ENCODE data around the gene LSR. TPM values are rescaled to one million over a fixed set of nuclear protein-coding genes. Genes with fewer than 3 reads are reported as not detected.
"Not testable (repeated sequence)": the region's sequence is repeated elsewhere in the genome, so short reads cannot be mapped to it uniquely, and the experiment has no call there.

The LSR gene
- total RNA-seq, 1 experiment from 2014 or later, result 0.59 TPM

DNA sequence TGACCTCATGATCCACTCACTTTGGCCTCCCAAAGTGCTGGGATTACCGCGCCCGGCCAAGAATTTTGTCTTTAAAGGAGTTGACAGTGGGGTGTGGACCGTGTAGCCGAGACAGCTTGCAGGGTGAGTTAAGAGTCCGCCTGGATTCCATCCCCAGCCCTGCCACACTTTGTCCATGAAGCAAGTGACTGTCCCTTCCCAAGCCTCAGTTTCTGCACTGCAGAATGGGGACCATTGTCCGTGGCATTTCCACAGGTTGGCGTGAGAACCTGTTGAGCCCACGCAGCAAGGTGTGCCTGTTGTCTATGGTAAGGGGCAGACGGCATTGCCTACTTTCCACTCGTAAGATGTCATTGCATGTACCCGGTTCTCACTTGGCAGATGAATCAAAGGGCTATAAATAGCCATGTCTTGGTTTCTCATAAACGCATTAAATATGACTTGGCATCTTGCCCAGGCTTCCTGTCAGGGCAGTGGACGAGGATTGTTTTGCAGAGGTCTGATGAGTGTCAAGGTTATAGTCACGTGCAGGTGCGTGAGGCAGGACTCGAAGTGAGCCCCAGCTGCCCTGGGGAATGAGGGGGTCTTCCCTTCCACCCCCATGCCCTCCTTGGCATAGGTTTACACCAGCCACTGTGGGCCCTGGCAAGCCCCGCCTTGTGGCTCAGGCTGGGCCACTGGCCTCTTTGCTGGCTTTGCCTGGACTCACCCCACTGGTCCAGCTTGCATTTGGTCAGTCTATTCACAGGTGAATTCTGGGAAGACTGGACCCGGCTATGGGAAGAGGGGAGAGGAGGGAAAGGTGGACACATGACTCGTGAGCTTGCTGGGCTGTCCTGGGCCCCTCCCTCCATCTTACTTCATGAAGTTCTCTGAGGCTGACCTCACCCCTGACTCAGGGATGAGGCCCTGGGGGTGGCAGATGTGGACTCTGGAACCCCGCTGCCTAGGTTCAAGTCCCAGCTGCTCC is 34.9 kb upstream of the LSR start:
- Histone ChIP-seq H3K4me3 (no peak overlapping the region), H3K9me3 (replicated peaks) (no peaks in the 10 kb centered on the region), H3K36me3 (no peaks in the 10 kb centered on the region), H3K27me3 (no peaks in the 10 kb centered on the region), H3K4me1 (no peaks in the 10 kb centered on the region), H3K27ac (no peak overlapping the region)
- peak; percentile 37 to 62 for DNase-seq

DNA sequence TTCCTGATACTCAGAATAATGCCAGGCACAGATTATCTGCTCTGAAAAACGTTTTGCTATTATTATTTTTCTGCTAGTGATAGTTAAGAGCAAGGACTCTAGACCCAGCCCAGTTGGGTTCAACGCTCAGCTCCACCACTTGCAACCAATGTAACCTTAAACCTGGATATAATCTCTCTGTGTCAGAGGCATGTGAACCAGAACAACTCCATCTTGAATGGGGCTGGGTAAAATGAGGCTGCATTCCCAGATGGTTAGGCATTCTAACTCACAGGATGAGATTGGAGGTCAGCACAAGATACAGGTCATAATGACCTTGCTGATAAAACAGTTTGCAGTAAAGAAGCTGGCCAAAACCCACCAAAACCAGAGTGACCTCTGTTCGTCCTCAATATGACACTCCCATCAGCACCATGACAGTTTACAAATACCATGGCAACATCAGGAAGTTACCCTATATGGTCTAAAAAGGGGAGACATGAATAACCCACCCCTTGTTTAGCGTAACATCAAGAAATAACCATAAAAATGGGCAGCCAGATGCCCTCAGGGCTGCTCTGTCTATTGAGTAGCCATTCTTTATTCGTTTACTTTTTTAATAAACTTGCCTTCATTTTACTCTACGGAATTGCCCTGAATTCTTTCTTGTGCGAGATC is 33.9 kb upstream of the LSR start:
- Histone ChIP-seq H3K9me3 (replicated peaks) (no peaks in the 10 kb centered on the region), H3K27ac (no peak overlapping the region)

DNA sequence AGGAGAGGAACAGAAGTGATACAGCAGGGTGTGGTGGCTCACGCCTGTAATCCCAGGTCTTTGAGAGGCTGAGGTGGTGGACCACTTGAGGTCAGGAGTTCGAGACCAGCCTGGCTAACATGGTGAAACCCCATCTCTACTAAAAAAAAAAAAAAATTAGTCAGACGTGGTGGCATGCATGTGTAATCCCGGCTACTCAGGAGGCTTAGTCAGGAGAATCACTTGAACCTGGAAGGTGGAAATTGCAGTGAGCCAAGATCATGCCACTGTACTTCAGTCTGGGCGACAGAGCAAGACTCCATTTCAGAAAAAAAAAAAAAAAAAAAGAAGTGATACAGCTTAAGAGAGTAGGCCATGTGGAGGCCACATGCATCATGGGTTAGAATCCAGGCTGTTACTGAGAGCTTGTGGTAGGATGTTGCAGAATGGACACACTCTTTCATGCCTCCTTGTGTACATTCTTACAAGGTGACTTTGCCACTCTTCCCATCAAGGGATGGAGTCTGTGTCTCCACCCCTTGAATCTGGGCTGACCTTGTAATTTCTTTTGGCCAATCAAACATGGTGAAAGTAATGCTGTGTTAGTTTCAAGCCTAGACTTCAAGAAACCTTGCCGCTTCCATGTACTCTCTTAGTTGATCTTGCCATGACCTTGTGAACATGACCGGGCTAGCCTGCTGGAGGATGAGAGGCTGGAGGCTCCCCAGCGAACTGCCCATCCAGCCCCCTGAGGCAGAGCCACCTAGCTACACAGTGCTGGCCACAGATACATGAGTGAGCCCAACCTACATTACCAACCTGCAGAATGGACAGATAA is 32.6 kb upstream of the LSR start:
- H3K4me1 ChIP-seq, result no peaks in the 10 kb centered on the region
- no peaks in the 10 kb centered on the region for H3K36me3 ChIP-seq
- DNase-seq, result no peak
- no peak overlapping the region for H3K4me3 ChIP-seq
- H3K27me3 ChIP-seq, result no peaks in the 10 kb centered on the region
- no peak overlapping the region for H3K27ac ChIP-seq
- H3K9me3 ChIP-seq (replicated peaks), result no peaks in the 10 kb centered on the region

More for the DNA sequence above, 33.9 kb upstream of the LSR start:
- no peaks in the 10 kb centered on the region for H3K4me1 ChIP-seq
- H3K27me3 ChIP-seq, result no peaks in the 10 kb centered on the region
- DNase-seq, result no peak
- no peaks in the 10 kb centered on the region for H3K36me3 ChIP-seq
- H3K4me3 ChIP-seq, result no peak overlapping the region

DNA sequence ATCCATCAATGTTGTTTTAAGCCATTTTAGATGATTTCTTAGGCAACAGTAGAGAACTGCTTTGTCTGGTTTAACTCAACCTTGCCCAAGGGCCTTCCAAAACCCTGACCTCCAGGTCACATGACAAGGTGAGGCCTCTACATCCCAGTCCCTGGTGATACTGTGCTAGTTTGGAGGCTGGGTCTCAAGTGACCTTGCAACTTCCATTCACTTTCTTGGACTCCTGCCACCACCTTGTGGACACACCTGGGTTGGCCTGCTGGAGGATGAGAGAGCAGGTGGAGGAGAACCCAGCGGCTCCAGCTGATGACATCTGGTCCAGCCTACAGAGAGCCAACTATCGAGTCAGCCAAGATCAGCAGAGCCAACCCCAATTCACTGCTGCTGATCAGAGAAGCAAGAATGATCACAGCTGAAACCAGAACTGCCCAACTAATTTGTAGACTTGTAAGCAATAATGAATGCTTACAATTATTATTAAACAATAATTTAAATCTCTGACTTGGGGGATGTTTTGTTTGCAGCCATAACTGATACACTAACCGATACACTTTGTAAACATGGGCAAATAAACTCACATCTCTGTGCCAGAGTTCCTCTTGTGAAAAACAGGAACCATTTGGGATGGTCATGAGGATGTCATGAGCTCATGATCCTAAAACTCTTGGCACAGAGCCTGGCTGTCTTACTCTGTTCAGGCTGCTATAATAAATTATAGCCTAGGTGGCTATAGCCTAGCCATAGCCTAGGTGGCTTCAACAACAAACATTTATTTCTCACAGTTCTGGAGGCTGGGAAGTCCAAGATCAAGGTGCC is 31.8 kb upstream of the LSR start:
- H3K4me1 ChIP-seq, result no peaks in the 10 kb centered on the region
- no peaks in the 10 kb centered on the region for H3K9me3 ChIP-seq (replicated peaks)
- no peak overlapping the region for H3K4me3 ChIP-seq
- H3K27ac ChIP-seq, result no peak overlapping the region
- no peak for DNase-seq
- H3K36me3 ChIP-seq, result no peaks in the 10 kb centered on the region
- H3K27me3 ChIP-seq, result no peaks in the 10 kb centered on the region

DNA sequence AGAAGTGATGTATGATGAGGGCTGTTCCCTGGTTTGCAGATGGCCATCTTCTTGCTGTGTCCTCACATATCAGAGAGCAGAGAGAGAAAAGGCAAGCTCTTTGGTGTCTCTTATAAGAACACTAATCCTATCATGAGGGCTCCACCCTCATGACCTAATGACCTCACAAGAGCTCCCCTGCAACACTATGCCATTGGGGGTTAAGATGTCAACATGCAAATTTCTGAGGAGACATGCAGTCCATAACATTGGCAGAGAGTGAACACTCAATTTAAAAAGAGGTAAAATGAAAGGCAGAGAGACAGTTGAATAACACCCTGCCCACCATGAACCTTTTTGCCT is 31.2 kb upstream of the LSR start:
- no peaks in the 10 kb centered on the region for H3K9me3 ChIP-seq (replicated peaks)
- H3K36me3 ChIP-seq, result no peaks in the 10 kb centered on the region
- no peak for DNase-seq
- H3K4me1 ChIP-seq, result no peaks in the 10 kb centered on the region
- H3K27ac ChIP-seq, result no peak overlapping the region
- H3K4me3 ChIP-seq, result no peak overlapping the region
- H3K27me3 ChIP-seq, result no peaks in the 10 kb centered on the region

DNA sequence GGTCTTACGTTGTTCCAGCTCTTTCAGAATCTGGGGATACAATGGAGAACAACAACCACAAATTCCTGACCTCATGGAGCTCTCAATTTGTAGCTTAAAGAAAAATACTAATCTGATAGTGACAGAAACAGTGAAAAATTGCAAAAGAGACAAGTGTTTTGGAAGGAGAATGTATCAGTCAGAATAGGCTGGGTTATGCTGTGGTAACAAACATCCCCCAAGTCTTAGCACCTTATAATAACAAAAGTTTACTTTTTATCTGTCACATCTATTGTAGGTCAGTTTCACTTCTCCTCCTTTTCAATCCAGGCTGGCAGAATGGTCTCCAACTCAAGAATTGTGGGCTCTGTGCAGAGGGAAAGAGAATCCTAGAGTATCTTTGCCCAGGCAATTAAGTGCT is 29.8 kb upstream of the LSR start:
- Histone ChIP-seq H3K27me3 (no peaks in the 10 kb centered on the region), H3K36me3 (no peaks in the 10 kb centered on the region), H3K27ac (no peak overlapping the region), H3K9me3 (replicated peaks) (no peaks in the 10 kb centered on the region), H3K4me3 (no peak overlapping the region), H3K4me1 (no peaks in the 10 kb centered on the region)
- no peak for DNase-seq

DNA sequence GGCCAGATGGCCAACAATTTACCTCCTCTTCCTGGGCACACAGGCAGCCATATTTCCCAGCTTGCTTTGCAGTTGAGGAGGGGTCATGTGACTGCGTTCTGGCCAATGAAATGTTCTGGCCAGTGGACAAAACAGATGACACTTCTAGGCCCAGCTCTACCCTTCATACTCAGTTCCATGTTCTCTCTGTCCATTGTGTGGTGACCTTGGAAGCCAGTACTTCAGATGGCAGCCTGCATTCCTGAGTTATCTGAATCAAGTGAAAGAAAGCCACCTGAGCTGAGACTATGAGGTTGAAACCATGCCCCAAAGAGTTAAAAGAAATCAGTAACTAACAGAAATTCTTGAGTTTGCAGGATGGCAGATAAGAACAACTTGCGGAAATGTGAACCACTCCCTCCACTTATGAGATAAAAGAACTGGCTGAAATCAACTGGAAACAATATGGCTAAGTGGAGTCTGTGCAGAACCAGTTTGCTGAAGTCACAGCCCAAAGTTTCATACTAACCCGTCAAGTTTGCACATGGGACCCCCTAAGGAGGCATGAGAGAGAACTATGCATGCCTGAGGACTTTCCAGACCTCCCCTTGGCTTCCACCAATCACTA is 28.4 kb upstream of the LSR start:
- Histone ChIP-seq H3K27me3 (no peaks in the 10 kb centered on the region), H3K36me3 (no peaks in the 10 kb centered on the region), H3K9me3 (replicated peaks) (no peaks in the 10 kb centered on the region), H3K4me1 (no peaks in the 10 kb centered on the region), H3K27ac (no peak overlapping the region), H3K4me3 (no peak overlapping the region)
- DNase-seq, result no peak

DNA sequence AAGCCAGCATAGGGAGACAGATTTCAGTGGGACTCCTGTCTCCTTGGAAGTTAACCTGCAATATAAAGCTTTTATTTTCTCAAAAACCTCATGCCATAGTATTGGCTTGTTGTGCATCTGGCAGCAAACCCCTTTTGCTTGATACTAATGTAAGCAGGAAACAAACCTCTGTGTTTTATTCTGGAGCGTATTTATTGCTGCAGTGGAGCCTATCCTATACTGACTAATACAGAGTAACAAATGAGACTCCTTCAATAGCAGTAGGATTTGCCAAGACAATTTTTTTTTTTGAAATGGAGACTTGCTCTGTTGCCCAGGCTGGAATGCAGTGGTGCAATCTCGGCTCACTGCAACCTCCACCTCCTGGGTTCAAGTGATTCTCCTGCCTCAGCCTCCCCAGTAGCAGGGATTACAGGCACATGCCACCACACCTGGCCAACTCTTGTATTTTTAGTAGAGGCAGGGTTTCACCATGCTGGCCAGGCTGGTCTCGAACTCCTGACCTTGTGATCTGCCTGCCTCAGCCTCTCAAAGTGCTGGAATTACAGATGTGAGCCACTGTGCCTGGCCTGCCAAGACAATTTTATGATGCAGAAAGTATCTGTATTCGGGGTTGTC is 27.7 kb upstream of the LSR start:
- H3K9me3 ChIP-seq (replicated peaks); H3K27me3 ChIP-seq; H3K4me1 ChIP-seq; H3K27ac ChIP-seq; H3K36me3 ChIP-seq; H3K4me3 ChIP-seq; DNase-seq: not testable (repeated sequence)

DNA sequence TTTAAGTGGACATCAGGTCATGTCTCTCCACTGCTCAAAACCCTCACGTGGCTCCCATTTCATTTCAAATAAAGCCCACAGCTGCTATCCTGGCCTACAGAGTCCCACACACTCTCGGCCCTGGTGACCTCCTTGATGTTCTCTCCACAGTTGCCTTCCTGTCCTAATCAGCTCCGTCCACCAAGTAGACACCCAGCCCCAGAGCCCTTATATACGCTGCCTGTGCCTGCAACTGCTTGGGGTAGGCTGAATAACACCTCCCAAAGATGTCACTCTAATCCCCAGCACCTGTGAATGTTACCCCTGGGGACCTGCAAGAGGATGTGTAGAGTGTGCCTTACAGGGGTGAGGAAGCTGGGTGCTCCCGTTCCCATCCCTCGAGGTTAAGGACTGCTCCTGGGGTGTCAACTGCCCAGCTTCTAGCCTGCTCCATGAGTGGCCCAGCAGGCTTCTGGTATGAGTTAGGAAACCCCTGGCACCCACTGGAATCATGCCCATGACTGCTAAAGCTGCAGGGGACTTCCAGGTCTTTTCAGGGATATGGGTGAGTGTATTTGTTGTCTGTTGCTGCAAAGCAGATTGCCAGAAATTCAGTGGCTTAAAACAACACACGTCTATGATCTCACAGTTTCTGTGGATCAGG is 26.3 kb upstream of the LSR start:
- no peaks in the 10 kb centered on the region for H3K9me3 ChIP-seq (replicated peaks)
- H3K4me3 ChIP-seq, result no peak overlapping the region
- peaks cover 13% of the 10 kb centered on the region; the same call in 1 of the 2 replicates for H3K27me3 ChIP-seq
- H3K27ac ChIP-seq, result no peak overlapping the region
- no peaks in the 10 kb centered on the region for H3K4me1 ChIP-seq
- no peaks in the 10 kb centered on the region for H3K36me3 ChIP-seq
- no peak for DNase-seq

DNA sequence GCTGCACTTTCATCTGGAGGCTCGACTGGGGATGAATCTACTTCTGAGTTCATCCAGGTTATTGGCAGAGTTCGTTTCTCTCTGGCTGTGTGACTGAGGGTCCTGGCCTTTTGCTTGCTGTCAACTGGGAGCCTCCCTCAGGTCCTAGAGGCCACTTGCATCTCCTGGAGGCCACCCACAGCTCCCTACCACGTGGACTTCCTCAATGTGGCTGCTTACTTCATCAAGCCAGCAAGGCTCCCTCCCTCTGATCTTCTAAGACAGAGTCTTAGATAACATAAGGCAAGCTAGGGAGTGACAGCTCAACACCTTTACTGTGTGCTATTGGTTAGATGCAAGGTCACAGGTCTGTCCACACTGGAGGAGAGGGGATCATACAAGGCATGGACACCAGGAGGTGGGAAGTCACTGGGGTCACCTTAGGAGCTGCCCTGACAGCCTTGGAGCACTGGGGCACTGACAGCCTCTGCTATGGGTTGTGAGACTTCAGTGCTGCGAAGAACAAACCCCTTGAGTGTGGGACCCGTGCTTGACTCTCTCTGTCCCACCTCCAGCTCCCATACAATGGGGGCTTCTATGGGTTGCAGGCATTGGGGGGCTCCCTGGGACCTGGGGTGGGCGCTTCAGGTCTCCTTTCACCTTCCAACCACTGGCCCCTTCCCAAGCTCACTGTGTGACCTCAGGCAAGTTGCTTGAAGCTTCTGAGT is 25.6 kb upstream of the LSR start:
- Histone ChIP-seq H3K4me1 (no peaks in the 10 kb centered on the region), H3K36me3 (no peaks in the 10 kb centered on the region), H3K4me3 (no peak overlapping the region), H3K27ac (no peak overlapping the region), H3K9me3 (replicated peaks) (no peaks in the 10 kb centered on the region), H3K27me3 (peaks cover 13% of the 10 kb centered on the region; the same call in 1 of the 2 replicates)
- DNase-seq, result no peak

DNA sequence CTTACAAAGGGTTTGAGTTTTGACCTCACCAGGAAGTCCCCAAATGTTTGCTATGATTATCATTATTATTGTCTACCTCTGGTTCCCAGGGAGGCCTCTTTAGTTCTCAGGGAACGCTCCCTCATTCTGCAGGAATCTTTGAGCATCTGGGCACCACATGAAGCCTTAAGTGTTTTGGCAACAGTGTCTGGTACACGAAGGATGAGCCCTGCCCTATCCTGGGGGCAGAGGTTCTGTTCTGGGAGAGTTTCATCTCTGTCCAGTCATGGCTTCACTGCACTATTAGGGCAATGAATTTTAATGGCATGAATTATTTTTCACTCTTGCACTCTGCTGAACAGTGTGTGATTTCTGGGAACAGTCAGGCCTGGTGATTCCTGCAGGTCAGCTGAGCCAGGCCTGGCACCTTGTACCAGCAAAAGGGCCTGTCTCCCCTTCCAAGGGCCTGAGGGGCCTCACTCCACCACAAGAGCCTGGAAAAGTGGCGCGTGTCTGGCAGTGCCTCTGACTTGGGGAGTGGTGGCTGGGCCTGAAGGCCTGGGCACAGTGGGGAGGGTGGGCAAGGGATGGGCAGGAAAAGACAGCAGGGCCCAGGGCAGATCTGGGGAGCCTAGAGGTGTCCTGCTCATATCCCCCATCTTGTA is 24.8 kb upstream of the LSR start:
- H3K27me3 ChIP-seq, result peaks cover 13% of the 10 kb centered on the region; the same call in 1 of the 2 replicates
- no peak overlapping the region for H3K27ac ChIP-seq
- DNase-seq, result no peak
- H3K4me1 ChIP-seq, result no peaks in the 10 kb centered on the region
- H3K9me3 ChIP-seq (replicated peaks), result no peaks in the 10 kb centered on the region
- no peak overlapping the region for H3K4me3 ChIP-seq
- no peaks in the 10 kb centered on the region for H3K36me3 ChIP-seq

DNA sequence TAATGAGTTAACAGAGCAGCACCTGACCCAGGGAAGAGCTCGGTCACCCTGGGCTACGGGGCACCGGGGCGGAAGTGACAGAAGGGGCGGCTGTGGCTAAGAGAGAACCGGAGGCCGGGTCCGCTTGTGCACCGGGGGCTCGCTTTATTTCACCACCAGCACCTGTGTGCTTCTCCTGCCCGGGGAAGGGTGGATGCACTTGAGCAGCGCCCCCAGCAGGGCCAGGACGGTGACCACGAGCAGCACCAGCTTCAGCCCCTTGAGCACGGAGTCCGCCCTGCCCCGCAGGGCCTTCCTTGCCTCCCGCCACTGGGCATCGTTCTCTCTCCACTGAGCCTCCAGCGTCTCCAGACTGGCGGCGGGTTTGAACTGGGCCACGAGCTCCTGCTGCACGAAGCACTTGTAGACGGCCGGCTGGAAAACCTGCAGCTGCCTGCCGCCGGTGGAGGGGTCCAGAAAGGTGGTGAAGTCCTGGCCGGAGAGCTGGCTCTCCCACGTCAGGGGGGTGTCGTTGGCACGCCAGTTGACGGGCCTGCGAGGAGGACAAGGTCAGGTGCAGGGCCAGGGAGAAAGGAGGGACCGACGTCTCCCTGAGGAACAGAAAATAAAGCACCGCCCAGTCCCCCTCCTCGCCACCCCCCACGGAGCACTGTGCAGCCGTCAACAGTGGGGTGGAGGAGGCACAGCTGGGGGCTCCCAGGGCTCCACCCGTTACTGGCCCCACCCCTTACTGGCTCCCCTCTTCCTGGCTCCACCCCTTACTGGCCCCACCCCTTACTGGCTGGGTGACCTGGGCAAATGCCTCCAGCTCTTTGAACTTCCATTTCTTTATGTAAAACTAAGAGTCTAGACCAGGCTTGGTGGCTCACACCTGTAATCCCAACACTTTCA is 23.9 kb upstream of the LSR start:
- no peak overlapping the region for H3K27ac ChIP-seq
- H3K4me1 ChIP-seq, result no peaks in the 10 kb centered on the region
- no peaks in the 10 kb centered on the region for H3K9me3 ChIP-seq (replicated peaks)
- H3K36me3 ChIP-seq, result no peaks in the 10 kb centered on the region
- peaks cover 13% of the 10 kb centered on the region for H3K27me3 ChIP-seq
- DNase-seq, result no peak
- no peak overlapping the region for H3K4me3 ChIP-seq
